Stimulated activated CD8-positive, alpha-beta memory T cell treated with anti-CD3 and anti-CD28 coated beads, Interleukin-7, amount 100 ng/mL, for 24 hours (primary cell): Measurements from ENCODE around the gene TMEM80.
"Not testable (repeated sequence)": the region's sequence is repeated elsewhere in the genome, so short reads cannot be mapped to it uniquely, and the experiment has no call there.

Source experiments
- DNase-seq: peaks from one replicate; pipeline ENCODE4 v3.0.0-alpha.2; 2020; ENCODE audit warnings: low read depth

The TMEM80 gene

DNA sequence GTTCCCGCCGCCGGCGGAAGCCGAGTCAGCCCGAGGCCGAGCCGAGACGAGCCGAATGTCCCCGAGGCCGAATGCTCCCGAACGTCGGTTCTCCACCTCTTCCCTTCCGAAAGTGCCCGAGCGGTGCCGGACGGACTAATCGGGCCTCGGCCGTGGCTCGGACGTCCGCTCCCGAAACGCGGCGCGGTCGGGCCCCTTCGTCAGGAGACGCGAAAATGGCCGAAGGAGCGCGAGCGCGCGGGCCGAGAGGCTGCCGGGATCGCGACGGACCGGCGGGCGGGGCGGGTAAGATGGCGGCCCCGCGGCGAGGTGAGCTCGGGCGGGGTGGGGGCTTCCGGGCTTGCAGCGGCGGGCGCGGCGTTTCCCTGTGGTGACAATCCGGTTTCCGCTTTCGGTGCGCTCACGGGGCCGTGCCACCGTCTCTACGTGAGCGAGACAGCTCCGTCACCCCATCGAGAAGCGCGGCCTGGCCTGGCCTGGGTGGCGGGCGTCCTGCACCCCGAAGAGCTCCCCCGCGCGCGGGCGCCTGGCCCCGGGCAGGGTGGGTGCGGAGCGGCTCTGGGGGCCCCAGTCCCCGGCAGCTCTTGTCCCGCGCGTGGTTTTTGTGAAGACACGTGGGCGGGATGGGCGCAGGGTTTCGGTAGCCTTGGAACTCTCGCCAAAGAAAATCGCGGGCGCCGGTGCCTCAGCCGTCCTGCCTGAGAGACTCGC is at the start of gene TMEM80:
Gene TMEM80, plus strand, starts transcription at position 279 of the 711 bp plus-strand sequence. Its CDS starts 12 bp downstream, at position 291.
- peak; percentile 95 for DNase-seq

DNA sequence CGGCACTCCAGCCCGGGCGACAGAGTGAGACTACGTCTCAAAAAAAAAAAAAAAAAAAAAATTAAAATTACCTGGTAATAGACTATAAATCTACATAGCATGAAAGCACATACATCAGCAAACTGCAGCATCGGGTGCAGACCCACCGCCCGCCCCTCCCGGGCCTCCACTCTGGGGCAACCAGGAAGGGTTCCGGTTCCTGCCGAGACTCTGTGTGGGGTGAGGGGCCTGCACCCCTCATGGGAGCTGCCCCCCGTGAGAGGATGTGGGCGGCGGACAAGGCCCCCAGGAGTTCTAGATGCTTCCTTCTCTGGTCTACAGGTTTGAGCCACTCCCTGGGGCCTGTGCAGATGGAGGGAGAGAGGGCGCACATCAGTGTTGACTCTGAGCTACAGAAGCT is 49.4 kb upstream of the TMEM80 start:
- no peak for DNase-seq

DNA sequence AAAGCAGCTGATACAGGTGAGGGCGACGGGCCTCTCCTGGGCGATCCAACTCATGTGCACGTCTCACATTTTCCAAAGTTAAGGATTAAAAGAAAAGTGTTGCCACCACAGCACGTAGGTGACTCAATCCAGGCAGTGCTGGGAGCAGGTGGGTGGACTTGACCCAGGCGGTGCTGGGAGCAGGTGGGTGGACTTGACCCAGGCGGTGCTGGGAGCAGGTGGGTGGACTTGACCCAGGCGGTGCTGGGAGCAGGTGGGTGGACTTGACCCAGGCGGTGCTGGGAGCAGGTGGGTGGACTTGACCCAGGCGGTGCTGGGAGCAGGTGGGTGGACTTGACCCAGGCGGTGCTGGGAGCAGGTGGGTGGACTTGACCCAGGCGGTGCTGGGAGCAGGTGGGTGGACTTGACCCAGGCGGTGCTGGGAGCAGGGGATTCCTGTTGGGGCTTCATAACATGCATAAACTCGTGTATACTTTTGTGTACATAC is 47.9 kb upstream of the TMEM80 start:
- DNase-seq: not testable (repeated sequence)

DNA sequence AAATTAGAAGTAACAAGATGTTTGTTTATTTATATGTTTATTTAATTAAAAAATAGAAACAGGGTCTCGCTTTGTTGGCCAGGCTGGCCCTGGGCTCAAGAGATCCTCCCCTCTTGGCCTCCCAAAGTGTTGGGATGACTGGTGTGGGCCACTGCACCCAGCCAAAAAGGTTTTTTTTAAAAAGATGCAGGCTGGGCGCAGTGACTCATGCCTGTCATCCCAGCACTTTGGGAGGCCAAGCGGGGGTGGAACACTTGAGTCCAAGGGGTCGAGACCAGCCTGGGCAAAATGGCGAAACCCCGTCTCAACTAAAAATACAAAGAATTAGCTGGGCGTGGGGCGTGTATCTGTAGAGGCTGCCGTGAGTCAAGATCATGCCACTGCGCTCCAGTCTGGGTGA is 45.1 kb upstream of the TMEM80 start:
- DNase-seq: no peak

DNA sequence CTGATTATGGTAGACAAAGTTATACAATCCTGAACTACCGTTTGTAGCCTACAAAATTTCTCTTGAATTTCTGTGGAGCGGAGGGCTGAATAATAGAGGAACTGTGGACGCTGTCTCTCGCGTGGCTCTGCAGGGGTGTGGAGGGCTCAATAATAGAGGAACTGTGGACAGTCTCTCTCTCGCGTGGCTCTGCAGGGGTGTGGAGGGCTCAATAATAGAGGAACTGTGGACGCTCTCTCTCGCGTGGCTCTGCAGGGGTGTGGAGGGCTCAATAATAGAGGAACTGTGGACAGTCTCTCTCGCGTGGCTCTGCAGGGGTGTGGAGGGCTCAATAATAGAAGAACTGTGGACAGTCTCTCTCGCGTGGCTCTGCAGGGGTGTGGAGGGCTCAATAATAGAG is 42.5 kb upstream of the TMEM80 start:
- DNase-seq: not testable (repeated sequence)

DNA sequence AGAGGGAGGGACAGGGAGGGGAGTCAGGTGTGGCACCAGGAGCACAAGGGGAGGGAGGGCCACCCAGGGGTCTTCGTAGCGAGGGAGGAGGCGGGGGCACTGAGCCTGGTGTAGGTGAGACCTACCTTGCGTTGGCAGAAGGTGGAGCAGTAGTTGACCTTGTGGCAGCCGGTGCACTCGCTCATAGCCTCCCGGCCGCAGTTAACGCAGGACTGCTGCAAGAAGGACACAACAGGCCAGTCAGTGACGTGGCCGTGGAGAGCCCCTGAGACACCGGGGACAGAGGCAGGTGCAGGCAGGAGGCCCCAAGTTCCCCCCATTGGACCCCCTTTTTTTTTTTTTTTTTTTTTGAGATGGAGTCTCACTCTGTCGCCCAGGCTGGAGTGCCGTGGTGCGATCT is 41.8 kb upstream of the TMEM80 start:
- no peak for DNase-seq

DNA sequence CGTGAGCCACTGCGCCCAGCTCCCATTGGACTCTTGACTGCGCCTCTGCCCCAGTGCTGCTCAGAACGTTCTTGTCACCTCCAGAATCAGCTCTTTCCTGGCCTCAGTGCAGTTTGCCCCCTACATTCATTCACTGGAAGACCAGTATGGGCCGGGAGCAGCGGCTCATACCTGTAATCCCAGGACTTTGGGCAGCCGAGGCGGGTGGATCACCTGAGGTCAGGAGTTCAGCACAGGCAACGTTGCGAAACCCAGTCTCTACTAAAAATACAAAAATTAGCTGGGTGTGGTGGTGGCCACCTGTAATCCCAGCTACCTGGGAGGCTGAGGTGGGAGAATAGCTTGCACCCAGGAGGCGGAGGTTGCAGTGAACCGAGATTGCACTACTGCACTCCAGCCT is 41.2 kb upstream of the TMEM80 start:
- not testable (repeated sequence) for DNase-seq

DNA sequence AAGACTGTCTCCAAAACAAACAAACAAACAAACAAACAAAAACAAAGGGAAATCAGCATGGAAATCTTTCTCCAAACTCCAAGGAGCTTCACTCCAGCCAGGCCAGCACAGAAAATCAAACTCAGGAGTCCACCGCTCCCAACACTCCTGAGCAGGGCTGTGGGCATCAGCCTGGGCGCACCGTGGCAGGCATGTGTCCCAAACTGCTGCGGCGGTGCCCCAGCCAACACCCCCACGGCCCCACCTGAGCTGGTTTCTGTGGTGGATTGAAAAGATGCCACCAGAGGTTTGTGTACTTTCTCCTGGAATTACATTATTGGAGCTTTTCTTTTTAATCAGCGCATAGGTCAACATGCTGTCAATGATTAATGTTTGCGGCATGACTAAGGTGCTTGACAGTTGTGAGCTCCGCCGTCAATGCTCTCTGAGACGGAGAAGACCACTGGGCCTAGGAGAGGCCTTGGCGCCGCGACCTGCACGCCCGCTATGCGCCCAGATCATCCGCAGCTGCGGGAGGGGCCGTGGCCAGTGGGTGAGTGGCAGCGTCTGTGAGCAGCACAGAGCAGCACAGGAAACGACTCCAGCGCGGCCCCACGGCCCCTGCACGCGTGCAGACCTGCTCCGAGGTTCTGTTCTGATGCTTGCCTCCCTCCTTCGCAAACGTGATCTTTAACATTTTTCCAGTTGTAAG is 40.4 kb upstream of the TMEM80 start:
- no peak for DNase-seq

DNA sequence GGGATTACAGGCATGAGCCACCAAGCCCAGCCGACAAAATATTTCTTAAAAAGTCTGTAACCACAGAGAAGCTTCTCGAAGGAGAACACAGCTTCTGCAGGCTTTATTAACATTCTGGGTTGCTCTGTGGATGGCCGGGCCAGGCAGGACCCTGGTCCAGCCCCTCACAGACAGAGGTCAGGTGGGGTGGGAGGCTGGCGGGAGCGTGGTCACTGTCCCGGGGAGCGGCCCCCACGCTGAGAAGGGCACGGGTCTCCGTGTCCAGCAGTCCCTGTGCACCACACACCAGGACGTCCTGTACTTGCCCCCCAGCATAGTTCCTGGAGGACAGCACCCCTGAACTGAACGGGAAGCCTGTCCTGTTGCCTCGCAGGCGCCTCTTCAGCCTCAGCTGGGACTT is 39.2 kb upstream of the TMEM80 start:
- DNase-seq: no peak

DNA sequence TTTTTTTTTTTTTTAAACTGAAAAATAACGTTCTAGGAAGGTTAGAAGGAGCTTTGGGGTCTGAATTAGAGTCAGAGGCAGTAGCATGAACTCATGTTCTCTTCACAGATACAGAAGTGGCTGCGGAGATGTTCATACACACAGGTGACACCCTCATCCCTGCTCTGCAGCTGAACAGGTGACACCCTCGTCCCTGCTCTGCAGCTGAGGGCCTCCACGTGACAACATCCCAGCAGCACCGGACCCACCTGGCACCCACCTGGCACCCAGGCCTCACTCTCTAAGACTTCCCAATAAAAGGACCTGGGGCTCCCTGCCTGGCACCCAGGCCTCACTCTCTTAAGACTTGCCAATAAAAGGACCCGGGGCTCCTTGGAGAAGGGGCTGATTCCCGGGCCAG is 38.8 kb upstream of the TMEM80 start:
- no peak for DNase-seq

DNA sequence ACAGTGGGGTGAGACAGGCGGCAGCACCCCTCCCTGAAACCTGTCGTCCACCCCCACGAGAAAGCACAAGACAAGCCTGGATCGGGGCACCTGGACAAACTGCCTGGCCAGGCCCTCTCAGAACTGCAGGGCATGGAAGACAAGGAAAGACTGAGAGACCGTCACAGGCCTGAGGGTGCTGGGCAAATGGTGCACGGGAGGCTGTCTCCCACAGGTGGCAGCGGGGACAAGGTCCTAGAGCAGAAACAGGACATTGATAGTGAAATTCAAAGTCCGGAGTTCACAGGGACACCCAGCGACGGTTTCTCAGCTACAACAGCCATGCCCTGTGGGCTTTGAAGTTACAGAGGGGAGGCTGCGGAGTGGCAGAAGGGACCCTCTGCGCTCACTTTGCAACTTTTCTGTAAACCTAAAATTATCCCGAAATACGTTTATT is 37.9 kb upstream of the TMEM80 start:
- DNase-seq: no peak

DNA sequence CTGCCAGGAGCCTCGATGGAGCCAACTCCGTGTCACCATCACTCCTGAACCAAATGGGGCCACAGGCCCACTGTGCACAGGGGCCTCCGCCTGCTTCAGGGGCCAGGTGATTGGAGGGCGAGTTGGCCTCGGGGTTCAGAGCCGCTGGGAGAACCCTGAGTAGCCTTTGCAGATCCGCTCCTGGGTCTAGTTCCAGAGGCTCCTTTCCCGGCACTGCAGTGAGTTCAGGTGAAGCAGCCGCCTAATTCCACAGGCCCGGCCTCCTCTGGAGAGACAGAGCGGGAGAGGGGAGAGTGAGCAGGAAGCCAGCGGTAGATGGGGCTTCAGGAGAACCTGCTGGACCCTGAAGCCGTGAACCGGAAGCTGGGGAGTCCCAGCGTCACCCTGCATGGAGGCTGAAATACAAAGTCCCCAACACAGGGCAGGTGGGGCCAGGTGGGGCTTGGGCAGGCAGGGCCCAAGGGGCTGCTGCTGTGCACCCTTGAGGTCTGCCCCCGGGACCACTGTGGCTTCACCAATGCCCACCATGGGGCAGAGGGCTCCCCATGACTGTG is 36.0 kb upstream of the TMEM80 start:
- no peak for DNase-seq

DNA sequence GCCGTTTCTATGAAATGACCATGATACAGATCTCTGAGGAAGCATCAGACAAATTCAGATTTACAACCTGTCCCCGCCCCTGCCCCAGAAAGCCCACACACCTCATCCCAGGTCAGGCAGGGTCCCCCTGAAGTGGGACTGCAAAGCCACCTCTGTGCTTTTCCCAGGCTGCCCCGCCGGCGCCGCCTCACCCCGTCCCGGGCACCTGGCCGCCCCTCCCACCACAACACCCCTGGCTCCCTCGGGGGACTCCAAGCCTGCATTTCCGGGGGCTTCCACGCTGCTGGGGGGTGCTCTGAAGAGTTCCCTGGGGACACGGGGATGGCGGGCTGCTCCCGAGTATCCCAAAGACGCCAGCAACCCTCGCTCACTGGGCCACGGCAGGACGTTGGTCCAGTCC is 35.3 kb upstream of the TMEM80 start:
- DNase-seq: no peak

DNA sequence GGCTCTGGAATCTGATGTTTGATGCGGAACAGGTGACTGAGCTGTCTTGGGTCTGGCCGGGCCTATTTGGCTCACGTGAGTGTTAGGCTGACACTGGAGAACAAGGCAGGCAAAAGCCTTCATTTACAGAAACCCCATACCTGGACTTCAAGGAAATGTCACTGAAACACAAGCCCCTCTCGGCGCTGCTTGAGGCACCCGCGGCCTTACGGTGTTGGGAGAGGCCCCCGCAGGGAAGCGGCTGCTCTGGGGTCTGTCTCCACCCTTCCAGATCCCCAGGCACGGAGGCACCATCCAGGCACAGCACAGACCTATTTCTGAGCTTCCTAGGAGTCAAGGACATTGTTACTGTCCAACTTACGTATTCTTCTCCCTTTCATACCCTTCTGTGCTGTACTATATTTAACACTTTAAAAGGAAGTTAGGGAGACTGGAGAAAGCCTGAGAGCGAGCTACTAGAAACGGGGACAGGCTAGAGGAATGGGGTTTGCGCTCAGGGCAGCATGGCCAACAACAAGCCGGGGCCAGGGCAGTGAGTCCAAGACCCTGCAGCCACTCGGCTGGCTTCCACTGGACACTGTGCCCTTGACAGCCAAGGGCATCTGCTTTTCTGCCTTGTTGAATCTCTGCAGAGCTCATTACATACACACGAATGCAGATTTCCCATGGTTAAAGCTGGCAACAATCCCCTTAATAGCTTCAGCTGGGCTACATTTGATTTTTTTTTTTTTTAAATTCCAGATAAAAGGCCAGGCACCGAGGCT is 34.8 kb upstream of the TMEM80 start:
- no peak for DNase-seq

DNA sequence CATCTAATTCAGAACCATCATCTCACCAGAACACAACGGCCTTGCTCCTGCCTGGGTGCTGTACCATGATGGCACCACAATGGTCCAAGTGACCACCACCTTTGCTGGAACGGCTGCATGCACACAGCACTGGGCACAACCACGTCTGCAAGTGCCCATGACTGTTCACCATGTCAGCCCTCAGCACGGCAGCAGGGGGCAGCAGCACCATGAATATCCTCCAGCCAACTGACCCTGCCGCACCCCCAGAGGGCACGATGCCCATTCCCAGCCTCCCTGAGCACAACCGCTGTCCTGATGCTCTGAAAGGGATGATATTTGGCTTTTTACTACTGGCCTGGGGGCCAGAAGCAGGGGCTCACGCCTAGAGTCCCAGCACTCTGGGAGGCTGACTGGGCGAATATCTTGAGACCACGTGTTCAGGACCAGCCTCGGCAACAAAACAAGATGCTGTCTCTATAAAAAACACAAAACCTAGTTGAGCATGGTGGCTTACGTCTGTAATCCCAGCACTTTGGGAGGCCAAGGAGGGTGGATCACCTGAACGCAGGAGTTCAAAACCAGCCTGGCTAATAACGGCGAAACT is 32.8 kb upstream of the TMEM80 start:
- DNase-seq: no peak

DNA sequence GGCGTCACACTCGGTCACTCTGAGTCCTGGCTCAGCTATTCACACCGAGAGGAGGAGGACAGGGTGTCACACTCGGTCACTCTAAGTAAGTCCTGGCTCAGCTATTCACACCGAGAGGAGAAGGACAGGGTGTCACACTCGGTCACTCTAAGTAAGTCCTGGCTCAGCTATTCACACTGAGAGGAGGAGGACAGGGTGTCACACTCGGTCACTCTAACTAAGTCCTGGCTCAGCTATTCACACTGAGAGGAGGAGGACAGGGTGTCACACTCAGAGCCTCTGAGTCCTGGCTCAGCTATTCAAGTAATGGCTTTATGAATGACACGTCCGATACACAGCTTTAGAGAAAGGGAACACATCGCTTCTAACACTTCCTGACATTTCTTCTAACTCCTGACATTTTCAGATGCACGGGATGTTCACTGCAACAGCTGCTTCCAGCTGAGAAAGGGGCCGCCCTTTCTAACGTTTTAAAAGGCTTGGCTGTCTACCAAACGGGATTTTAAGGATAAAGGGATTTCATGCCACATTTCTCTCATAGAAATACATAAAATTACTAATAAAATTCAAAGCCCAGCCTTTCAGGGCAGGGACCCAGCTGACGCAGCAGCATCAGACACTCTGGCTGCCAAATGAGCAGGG is 30.4 kb upstream of the TMEM80 start:
- no peak for DNase-seq

DNA sequence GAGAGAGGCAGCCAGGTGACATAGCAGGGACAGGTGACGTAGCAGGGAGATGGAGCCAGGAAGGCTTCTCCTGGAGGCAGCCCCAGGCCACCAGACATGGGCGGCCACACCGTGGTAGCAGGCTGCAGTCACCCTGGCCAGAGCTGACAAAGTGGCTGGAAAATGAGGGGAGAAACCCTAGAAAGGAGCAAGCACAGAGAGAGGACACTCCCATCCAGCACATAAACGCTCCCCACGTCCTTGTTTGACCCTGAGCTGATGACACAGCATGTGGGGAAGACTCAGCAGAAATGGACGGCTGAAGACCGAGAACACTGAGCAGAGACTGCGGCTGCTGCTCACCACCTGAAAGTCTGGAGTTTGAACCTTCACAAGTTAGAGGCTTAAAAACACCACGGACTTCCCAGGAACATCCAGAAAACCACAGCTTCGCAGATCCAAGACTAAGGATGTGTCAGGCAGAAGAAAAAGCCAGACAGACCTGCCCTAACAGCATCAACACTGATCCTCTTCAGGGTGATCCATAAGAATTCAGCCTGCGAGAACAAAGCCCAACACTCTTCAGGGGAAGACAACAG is 29.8 kb upstream of the TMEM80 start:
- DNase-seq: no peak

DNA sequence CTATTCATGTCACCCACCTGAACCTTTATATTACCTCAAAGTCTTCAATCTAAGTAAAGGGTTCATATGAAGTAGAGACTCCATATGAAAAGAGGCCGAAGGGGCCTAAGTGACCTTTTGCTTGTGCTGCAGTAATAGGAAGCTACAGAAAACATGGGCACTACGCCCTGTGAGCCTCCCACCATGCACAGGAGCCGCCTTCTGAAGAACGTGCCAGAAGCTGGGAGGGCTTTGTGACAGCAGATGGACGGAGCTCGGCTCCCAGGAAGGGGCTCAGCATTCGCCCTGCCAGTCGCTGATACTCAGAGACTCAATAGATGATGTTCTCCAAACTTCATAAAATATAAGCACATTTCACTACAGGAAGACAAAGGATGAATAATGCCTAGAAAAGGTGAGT is 21.8 kb upstream of the TMEM80 start:
- no peak for DNase-seq

DNA sequence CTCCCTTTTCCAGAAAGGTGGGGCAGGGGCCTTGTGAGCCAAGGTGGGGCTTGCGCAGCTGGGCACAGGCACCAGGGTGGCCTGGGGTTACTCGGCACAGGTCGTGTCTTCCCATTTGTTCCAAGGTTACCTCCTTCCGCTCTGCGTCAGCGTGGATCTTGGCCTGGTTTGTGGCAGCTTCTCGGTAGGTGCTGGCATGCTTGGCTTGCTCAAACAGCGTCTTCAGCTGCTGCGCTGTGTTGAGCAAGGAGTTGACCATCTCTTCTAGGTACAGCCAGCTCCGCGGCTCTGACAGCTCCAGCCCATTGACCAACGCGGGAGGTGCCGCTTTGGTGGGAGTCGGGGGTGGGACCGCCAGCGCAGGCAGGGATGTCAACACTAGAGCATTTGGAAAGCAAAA is 21.2 kb upstream of the TMEM80 start:
- DNase-seq: no peak

DNA sequence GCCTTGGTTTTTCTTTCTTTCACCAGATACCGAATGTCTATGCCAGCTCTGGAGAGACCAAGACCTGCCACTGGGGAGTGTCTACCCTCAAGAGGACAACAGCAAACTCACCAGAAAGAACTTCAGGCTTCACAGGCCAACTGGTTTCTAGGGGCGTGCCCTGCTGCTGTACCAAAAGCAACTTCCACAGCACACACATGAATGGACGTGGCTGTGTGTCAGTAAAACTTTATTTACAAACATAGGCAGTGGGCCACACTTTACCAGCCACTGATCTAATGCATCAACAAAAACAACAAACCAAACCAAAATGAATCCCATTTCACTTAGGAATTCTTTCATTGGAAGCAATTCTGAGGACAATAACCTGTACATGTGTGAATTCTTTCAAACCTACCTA is 17.3 kb upstream of the TMEM80 start:
- no peak for DNase-seq
